Measurements from ENCODE around the gene GLOD5.

Gene GLOD5

GRCh38 chrX:48728653-48729052, 32.9 kb upstream of the GLOD5 start:
- no peak for DNase-seq
- TF ChIP-seq CTCF (IDR thresholded peaks at IDR 0.05): no peak
- no peak overlapping the region for H3K27ac ChIP-seq
- H3K4me3 ChIP-seq: no peak overlapping the region
- H3K9me3 ChIP-seq: no peaks in the 10 kb centered on the region
- no peaks in the 10 kb centered on the region for H3K36me3 ChIP-seq
- no peaks in the 10 kb centered on the region for H3K27me3 ChIP-seq
- no peaks in the 10 kb centered on the region for H3K4me1 ChIP-seq
- intact Hi-C loops (cut with DNase I; ENCODE audit: low total_unique reads): no loop called here

- H3K27me3 ChIP-seq: no peaks in the 10 kb centered on the region
- intact Hi-C loops (cut with DNase I; ENCODE audit: low total_unique reads): loop anchor here (5.0 kb wide), 1 partner anchor 66 kb away; the partner anchor contains the start of gene HDAC6
- no peak for TF ChIP-seq CTCF (IDR thresholded peaks at IDR 0.05)
- H3K9me3 ChIP-seq: no peaks in the 10 kb centered on the region
- DNase-seq: no peak
- H3K27ac ChIP-seq: no peak overlapping the region
- H3K36me3 ChIP-seq: no peaks in the 10 kb centered on the region
- no peak overlapping the region for H3K4me3 ChIP-seq
- H3K4me1 ChIP-seq: peaks cover 0 to 5% (median 0%) of the 10 kb centered on the region in 4 donors
Observed at GRCh38 chrX:48736303-48736702, 25.2 kb upstream of the GLOD5 start.

DNA sequence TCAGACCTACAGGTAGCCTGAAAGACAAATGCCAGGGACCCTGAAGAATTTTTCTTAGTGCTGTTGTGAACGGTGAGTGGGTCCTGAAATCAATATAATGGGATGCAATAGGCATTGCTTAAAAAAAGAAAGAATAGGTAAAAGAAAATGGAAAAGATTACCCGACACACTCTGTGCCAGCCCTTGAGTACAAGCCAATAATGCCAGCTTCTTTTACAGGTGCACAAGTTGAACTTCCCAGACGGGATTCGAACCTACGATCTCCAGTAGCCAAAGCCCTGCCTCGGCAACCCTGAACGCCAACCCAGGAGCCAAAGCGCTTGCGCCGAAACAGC, 24.7 kb upstream of the GLOD5 start:
- no peak for DNase-seq
- Histone ChIP-seq H3K27me3 (no peaks in the 10 kb centered on the region), H3K4me1 (peaks cover 0 to 5% (median 0%) of the 10 kb centered on the region in 4 donors), H3K4me3 (peak overlapping the region in 1 of 2 donors; percentile 67), H3K27ac (peak overlapping the region in 1 of 2 donors; percentile 85), H3K9me3 (no peaks in the 10 kb centered on the region), H3K36me3 (no peaks in the 10 kb centered on the region)
- no peak for TF ChIP-seq CTCF (IDR thresholded peaks at IDR 0.05)
- intact Hi-C loops (cut with DNase I; ENCODE audit: low total_unique reads): loop anchor here (5.0 kb wide), 1 partner anchor 65 kb away; the partner anchor contains the start of gene HDAC6

DNA sequence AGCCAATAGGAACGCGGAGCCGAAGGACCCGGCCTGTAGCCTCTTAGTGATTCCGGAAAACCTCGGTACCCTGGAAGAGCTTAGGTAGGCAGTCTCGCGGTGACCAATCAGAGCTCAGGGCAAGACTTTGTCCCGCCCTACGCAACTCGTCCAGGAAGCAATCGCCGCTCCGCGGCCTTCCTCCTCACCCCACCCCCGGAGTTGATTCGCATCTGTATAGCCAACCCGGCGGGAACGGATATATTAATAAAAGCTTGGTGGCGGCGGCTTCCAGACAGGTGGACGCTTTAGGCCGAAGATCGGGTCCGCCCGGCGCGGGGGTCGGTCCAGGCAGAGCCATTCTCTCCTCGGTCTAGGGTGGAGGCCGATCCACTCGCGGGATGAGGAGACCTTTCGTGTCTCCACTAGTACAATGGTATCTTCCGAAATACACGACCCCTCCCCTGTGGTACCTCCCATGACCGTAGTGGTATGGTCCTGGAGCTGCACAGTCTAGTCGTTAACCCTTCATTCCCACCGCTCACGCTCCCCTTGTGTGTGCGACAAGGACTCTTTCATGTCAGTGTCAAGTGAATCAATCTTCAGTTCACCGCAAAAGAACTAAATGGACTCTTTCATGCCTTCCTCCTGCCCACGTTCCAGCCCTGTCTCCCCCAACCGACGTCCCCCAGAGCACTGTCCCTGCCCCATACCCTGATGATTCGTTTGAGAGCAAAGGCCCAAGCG, 24.2 kb upstream of the GLOD5 start:
- H3K4me3 ChIP-seq: peak overlapping the region; percentile 66 to 67
- intact Hi-C loops (cut with DNase I; ENCODE audit: low total_unique reads): loop anchor here (5.0 kb wide), 1 partner anchor 65 kb away; the partner anchor contains the start of gene HDAC6

DNA sequence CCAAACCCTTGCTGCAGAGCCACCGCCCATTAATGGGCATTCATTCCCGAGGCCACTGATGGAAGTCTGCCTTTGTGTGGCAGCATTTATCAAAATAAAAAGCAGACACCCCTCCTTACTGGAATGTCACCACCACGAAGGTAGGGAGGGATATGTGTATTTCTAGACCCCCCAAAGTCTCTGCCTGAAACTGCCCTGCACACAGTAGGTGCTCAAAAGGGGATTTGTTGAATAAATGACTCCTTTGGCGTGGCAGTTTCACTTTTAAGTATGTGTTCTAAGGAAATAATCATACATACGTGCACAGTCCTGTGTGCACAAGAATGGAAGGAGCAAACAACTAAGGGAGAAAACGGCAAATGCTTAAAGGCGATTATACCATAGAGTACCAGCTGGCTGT, 23.6 kb upstream of the GLOD5 start:
- intact Hi-C loops (cut with DNase I; ENCODE audit: low total_unique reads): loop anchor here (5.0 kb wide), 1 partner anchor 64 kb away; the partner anchor contains the start of gene HDAC6
- Histone ChIP-seq H3K4me3 (peak overlapping the region; percentile 66 to 67), H3K9me3 (no peaks in the 10 kb centered on the region), H3K4me1 (peaks cover 0 to 5% (median 0%) of the 10 kb centered on the region in 4 donors), H3K36me3 (no peaks in the 10 kb centered on the region), H3K27me3 (no peaks in the 10 kb centered on the region), H3K27ac (peak overlapping the region; percentile 85 to 92)
- DNase-seq: no peak
- no peak for TF ChIP-seq CTCF (IDR thresholded peaks at IDR 0.05)

More for the DNA sequence above, 24.2 kb upstream of the GLOD5 start:
- no peaks in the 10 kb centered on the region for H3K36me3 ChIP-seq
- no peak for TF ChIP-seq CTCF (IDR thresholded peaks at IDR 0.05)
- H3K9me3 ChIP-seq: no peaks in the 10 kb centered on the region
- peak overlapping the region; percentile 85 to 92 for H3K27ac ChIP-seq
- no peaks in the 10 kb centered on the region for H3K27me3 ChIP-seq
- DNase-seq: peak; percentile 87 to 94
- peaks cover 0 to 5% (median 0%) of the 10 kb centered on the region in 4 donors for H3K4me1 ChIP-seq

Data from tibial artery (tissue), 4 donors.